Measurements from ENCODE around the gene SLC39A5. TPM values are rescaled to one million over a fixed set of nuclear protein-coding genes. Genes with fewer than 3 reads are reported as not detected.
A peak's percentile ranks its signal among the peaks of the same experiment; 100 is the strongest.

The SLC39A5 gene
- total and polyA plus RNA-seq, 7 donors: 30.0 to 74.0 (median 31.2) TPM; not detected in 4

DNA sequence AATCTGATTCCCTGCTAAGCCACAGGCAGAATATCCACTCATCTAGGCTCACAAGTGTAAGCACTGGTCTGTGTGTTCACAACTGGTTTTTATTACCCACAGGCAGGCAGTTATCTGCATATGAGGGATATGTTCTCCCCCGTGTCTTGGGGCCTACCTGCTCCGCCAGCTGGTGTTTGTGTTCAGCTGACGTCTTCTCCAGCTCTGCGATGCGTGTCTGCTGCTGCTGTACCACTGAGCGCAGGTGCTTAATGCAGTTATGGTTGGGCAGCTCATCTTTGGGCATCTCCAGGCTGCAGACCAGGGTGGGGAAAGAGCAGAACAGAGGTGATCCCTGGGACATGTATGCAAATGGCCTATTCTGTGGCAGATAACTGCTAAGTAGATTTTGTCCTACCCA lies 21.8 kb upstream of the SLC39A5 start:
- 73 to 85% methylated on average over 6 of the region's 6 CpGs for WGBS, 2 donors
- Histone ChIP-seq H3K36me3 (peaks cover 52 to 85% (median 73%) of the 10 kb centered on the region in 4 donors), H3K4me3 (no peak overlapping the region), H3K4me1 (no peaks in the 10 kb centered on the region), H3K27me3 (no peaks in the 10 kb centered on the region), H3K9me3 (no peaks in the 10 kb centered on the region), H3K27ac (no peak overlapping the region)
- intact Hi-C loops (cut with DNase I): no loop called here
- no peak for TF ChIP-seq POLR2AphosphoS5 (IDR thresholded peaks at IDR 0.05)
- no peak for TF ChIP-seq POLR2A (IDR thresholded peaks at IDR 0.05)
- TF ChIP-seq, protein P1, sequence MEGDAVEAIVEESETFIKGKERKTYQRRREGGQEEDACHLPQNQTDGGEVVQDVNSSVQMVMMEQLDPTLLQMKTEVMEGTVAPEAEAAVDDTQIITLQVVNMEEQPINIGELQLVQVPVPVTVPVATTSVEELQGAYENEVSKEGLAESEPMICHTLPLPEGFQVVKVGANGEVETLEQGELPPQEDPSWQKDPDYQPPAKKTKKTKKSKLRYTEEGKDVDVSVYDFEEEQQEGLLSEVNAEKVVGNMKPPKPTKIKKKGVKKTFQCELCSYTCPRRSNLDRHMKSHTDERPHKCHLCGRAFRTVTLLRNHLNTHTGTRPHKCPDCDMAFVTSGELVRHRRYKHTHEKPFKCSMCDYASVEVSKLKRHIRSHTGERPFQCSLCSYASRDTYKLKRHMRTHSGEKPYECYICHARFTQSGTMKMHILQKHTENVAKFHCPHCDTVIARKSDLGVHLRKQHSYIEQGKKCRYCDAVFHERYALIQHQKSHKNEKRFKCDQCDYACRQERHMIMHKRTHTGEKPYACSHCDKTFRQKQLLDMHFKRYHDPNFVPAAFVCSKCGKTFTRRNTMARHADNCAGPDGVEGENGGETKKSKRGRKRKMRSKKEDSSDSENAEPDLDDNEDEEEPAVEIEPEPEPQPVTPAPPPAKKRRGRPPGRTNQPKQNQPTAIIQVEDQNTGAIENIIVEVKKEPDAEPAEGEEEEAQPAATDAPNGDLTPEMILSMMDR (IDR thresholded peaks at IDR 0.05): no peak
- no peak for TF ChIP-seq EP300 (IDR thresholded peaks at IDR 0.05)
- DNase-seq: no peak

DNA sequence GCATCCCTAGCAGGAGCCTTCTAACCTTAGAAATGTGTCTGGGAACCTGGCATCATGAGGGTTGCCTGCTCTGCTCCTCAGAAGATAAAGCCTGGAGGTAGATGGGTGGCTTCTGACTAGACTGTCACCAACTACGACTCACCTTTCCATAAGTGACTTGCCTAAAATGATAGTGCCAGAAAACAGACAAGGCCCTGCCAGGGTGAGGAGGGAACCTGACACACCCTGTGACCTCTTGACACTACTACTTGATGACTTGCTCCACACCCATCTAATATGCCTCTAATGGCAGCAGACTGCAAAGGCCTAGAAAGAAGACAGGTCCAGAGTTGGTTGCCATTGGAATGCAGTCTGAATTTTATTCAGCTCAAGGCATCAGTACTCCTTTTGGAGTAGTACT lies 17.5 kb upstream of the SLC39A5 start:
- Histone ChIP-seq H3K4me1 (peaks cover 0 to 2% (median 0%) of the 10 kb centered on the region in 4 donors), H3K36me3 (peaks cover 59 to 94% (median 77%) of the 10 kb centered on the region in 4 donors)
- TF ChIP-seq POLR2A (IDR thresholded peaks at IDR 0.05) (no peak), POLR2AphosphoS5 (IDR thresholded peaks at IDR 0.05) (no peak)
- TF ChIP-seq, protein P1 (IDR thresholded peaks at IDR 0.05): no peak

DNA sequence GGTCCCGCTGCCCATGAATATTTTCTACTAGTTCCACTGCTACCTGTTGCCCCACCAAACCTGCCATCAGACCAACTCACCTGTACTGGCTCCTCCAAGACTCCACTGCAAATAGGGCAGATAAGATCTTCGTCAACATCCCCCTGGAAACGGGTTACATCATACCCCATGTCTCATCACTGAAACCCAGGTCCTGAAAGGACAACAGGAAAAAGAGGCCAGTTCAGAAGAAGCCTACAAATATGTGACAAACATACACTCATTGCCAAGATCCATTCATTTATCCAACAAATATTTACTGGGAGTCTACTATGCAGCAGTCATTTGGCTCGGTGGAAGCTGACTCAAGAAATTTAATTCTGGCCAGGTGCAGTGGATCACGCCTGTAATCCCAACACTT lies 16.0 kb upstream of the SLC39A5 start:
- 88 to 93% methylated on average over 5 of the region's 5 CpGs for WGBS, 2 donors
- Histone ChIP-seq H3K4me3 (no peak overlapping the region), H3K27me3 (no peaks in the 10 kb centered on the region), H3K4me1 (peaks cover 0 to 16% (median 4%) of the 10 kb centered on the region in 4 donors), H3K27ac (no peak overlapping the region), H3K9me3 (no peaks in the 10 kb centered on the region), H3K36me3 (peaks cover 46 to 79% (median 63%) of the 10 kb centered on the region in 4 donors)
- no peak for DNase-seq
- TF ChIP-seq POLR2A (IDR thresholded peaks at IDR 0.05) (no peak), POLR2AphosphoS5 (IDR thresholded peaks at IDR 0.05) (no peak), EP300 (IDR thresholded peaks at IDR 0.05) (no peak)
- TF ChIP-seq, protein P1 (IDR thresholded peaks at IDR 0.05): no peak
- intact Hi-C loops (cut with DNase I): no loop called here

More for the DNA sequence above, 17.5 kb upstream of the SLC39A5 start:
- no peaks in the 10 kb centered on the region for H3K9me3 ChIP-seq
- WGBS, 2 donors: 63 to 89% methylated on average over 1 of the region's 1 CpG
- no peak overlapping the region for H3K4me3 ChIP-seq
- no peaks in the 10 kb centered on the region for H3K27me3 ChIP-seq
- H3K27ac ChIP-seq: no peak overlapping the region
- intact Hi-C loops (cut with DNase I): no loop called here
- DNase-seq: no peak

DNA sequence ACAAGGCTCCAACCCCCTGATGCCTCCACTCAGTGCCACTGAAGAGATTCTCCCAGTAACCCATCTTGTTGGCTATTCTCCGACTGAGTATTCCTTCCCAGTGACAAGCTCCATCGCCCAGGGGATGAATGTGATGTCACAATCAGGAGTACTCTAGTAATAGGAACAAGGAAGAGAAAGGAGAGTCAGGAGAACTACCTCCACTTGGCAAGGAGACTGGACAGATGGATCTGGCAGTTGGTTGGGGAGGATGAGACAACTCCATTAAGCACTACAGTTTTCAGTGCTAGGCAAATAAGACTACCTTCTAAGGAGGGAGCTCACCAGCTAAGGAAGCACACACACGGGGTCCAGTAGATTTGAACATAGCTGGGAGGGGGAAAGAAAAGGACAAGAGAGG lies 13.4 kb upstream of the SLC39A5 start:
- Histone ChIP-seq H3K36me3 (peaks cover 28 to 53% (median 39%) of the 10 kb centered on the region in 4 donors), H3K4me1 (peaks cover 0 to 37% (median 25%) of the 10 kb centered on the region in 4 donors), H3K27ac (no peak overlapping the region), H3K4me3 (no peak overlapping the region), H3K27me3 (no peaks in the 10 kb centered on the region), H3K9me3 (no peaks in the 10 kb centered on the region)
- intact Hi-C loops (cut with DNase I): no loop called here
- 83 to 94% methylated on average over 3 of the region's 3 CpGs for WGBS, 2 donors
- no peak for TF ChIP-seq POLR2AphosphoS5 (IDR thresholded peaks at IDR 0.05)
- no peak for TF ChIP-seq POLR2A (IDR thresholded peaks at IDR 0.05)
- DNase-seq: no peak

DNA sequence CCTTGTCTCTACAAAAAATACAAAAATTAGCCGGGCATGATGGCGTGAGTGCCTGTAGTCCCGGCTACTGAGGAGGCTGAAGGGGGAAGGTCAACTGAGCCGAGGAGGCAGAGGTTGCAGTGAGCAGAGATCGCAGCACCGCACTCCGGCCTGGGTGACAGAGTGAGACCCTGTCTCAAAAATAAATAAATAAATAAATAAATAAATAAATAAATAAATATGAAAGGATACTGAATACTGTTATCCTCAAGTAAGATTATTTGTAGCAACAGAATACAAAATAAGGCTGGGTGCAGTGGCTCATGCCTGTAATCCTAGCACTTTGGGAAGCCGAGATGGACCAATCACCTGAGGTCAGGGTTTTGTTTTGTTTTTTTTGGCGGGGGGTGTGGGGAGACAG lies 10.0 kb upstream of the SLC39A5 start:
- peaks cover 3 to 20% (median 8%) of the 10 kb centered on the region in 4 donors for H3K36me3 ChIP-seq

More for the DNA sequence above, 10.0 kb upstream of the SLC39A5 start:
- TF ChIP-seq POLR2A (IDR thresholded peaks at IDR 0.05) (no peak), POLR2AphosphoS5 (IDR thresholded peaks at IDR 0.05) (no peak)
- TF ChIP-seq, protein P1 (IDR thresholded peaks at IDR 0.05): no peak
- Histone ChIP-seq H3K9me3 (no peaks in the 10 kb centered on the region), H3K4me3 (peak overlapping the region in 1 of 4 donors; percentile 83), H3K4me1 (peaks cover 0 to 58% (median 48%) of the 10 kb centered on the region in 4 donors), H3K27ac (peak overlapping the region; percentile 98 to 99 (median 98)), H3K27me3 (no peaks in the 10 kb centered on the region)
- intact Hi-C loops (cut with DNase I): loop anchor here (2.0 kb wide), 1 partner anchor 13 kb away; no protein-coding TSS in a partner anchor
- WGBS, 2 donors: 93 to 94% methylated on average over 9 of the region's 9 CpGs
- DNase-seq: no peak
